T-helper 2 cell treated with Interferon-gamma antibody and Interleukin-4, amounts not matched to agents 5 μg/mL and 100 μg/mL, for 36 hours (primary cell): ENCODE measurements around the gene PFKL.
"Not testable (repeated sequence)": the region's sequence is repeated elsewhere in the genome, so short reads cannot be mapped to it uniquely, and the experiment has no call there.

Experiments used
- DNase-seq: peaks from one replicate; pipeline ENCODE4 v3.0.0; 2021; ENCODE audit warnings: low spot score
- H3K27ac Mint-ChIP-seq: one replicate; pipeline ENCODE4 v1.8.0; 2021; ENCODE audit warnings: mild to moderate bottlenecking, mixed read lengths
- H3K27me3 Mint-ChIP-seq: one replicate; pipeline ENCODE4 v1.8.0; 2021; ENCODE audit warnings: low read depth, mixed read lengths
- H3K36me3 Mint-ChIP-seq: one replicate; pipeline ENCODE4 v1.8.0; 2021; ENCODE audit warnings: low read depth, mixed read lengths
- H3K4me1 Mint-ChIP-seq: one replicate; pipeline ENCODE4 v1.8.0; 2021; ENCODE audit warnings: low read depth, mixed read lengths
- H3K4me3 Mint-ChIP-seq: one replicate; pipeline ENCODE4 v1.8.0; 2022; ENCODE audit warnings: mild to moderate bottlenecking, moderate library complexity, mixed read lengths
- H3K9me3 Mint-ChIP-seq: one replicate; pipeline ENCODE4 v1.8.0; 2021; ENCODE audit warnings: mixed read lengths

Gene PFKL

DNA sequence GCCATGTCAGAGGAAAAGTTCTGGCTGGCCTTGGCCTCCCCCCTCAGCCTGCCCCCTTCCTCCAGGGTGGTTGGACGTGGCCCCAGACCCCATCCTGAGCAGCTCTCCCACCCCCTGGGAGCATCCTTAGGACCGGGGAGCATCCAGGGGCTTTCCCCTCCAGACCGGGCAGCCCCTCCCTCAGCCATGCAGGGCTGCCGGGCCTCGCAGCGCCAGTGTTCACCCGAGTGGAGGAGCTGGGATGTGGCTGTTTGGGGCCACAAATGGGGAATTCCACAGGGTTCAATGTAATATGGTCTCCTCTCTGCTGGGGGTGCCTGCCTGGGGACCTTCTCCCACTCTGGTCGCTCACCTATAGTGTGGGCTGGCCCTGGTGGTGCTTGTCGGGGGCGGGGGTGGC is 4.2 kb upstream of the PFKL start:
- H3K9me3 Mint-ChIP-seq = no peaks in the 10 kb centered on the region
- no peak overlapping the region for H3K4me3 Mint-ChIP-seq
- H3K36me3 Mint-ChIP-seq = peaks cover 2% of the 10 kb centered on the region
- H3K27me3 Mint-ChIP-seq = no peaks in the 10 kb centered on the region
- H3K27ac Mint-ChIP-seq = peak overlapping the region; percentile 36
- H3K4me1 Mint-ChIP-seq = peaks cover 28% of the 10 kb centered on the region
- DNase-seq = no peak

DNA sequence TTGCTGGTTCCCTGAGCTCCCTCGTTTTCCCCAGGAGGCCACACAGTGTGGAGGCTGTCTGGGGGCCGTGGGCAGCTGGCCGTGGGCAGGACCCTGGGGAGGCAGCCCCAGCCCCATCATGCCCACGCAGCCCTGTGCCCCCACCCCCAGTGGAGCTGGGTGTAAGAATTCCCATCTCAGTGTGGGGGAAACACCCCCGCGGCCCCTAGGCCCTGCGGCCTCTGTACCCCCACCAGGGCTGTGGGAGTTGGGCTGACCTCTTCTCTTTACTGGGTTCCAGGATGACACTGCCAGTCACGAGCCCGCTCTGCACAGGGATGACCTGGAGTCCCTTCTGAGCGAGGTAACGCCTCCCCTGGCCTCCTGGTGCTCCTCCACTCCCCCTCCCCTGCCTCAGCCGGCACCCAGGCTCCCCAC is 3.7 kb upstream of the PFKL start:
- Mint-ChIP-seq H3K9me3 (no peaks in the 10 kb centered on the region), H3K27me3 (no peaks in the 10 kb centered on the region), H3K4me3 (no peak overlapping the region), H3K36me3 (peaks cover 4% of the 10 kb centered on the region), H3K4me1 (peaks cover 27% of the 10 kb centered on the region), H3K27ac (no peak overlapping the region)
- DNase-seq = no peak

GRCh38 chr21:44296916-44297315 is 2.9 kb upstream of the PFKL start:
- DNase-seq = no peak
- Mint-ChIP-seq H3K36me3 (peaks cover 6% of the 10 kb centered on the region), H3K27ac (no peak overlapping the region), H3K4me1 (peaks cover 30% of the 10 kb centered on the region), H3K9me3 (no peaks in the 10 kb centered on the region), H3K27me3 (no peaks in the 10 kb centered on the region), H3K4me3 (no peak overlapping the region)

- Mint-ChIP-seq H3K9me3 (no peaks in the 10 kb centered on the region), H3K36me3 (peaks cover 6% of the 10 kb centered on the region), H3K27ac (peak overlapping the region; percentile 68), H3K27me3 (no peaks in the 10 kb centered on the region), H3K4me1 (peaks cover 36% of the 10 kb centered on the region), H3K4me3 (peak overlapping the region; percentile 51)
- DNase-seq = peak; percentile 68
These were observed 2.1 kb upstream of the PFKL start for GRCh38 chr21:44297525-44298290.

GRCh38 chr21:44298301-44298700 is 1.6 kb upstream of the PFKL start:
- H3K4me3 Mint-ChIP-seq = peak overlapping the region; percentile 51
- H3K36me3 Mint-ChIP-seq = peaks cover 6% of the 10 kb centered on the region
- H3K4me1 Mint-ChIP-seq = peaks cover 37% of the 10 kb centered on the region
- no peak for DNase-seq
- peak overlapping the region; percentile 68 for H3K27ac Mint-ChIP-seq
- no peaks in the 10 kb centered on the region for H3K9me3 Mint-ChIP-seq
- H3K27me3 Mint-ChIP-seq = no peaks in the 10 kb centered on the region

DNA sequence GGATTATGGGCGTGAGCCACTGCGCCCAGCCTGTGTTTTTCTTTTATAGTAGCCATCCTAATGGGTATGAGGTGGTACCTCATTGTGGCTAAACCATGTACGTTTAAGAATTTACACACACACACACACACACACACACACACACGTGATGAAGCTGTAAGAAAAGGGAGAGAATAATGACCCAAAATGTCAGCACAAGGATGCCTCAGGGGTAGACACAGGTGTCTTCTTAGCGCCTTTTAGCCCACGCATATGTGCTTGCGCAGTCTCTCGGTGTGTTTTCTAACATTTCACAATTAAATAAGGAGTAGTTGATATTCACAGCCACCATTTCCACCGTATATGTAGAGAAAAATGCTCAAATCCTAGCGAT is 782 bp upstream of the PFKL start:
- H3K27ac Mint-ChIP-seq = peak overlapping the region; percentile 92
- DNase-seq = no peak
- no peaks in the 10 kb centered on the region for H3K9me3 Mint-ChIP-seq
- H3K36me3 Mint-ChIP-seq = peaks cover 9% of the 10 kb centered on the region
- no peaks in the 10 kb centered on the region for H3K27me3 Mint-ChIP-seq
- H3K4me3 Mint-ChIP-seq = peak overlapping the region; percentile 91
- H3K4me1 Mint-ChIP-seq = peaks cover 42% of the 10 kb centered on the region

GRCh38 chr21:44300262-44300959 is 558 bp downstream of the PFKL start:
- H3K27me3 Mint-ChIP-seq = no peaks in the 10 kb centered on the region
- no peaks in the 10 kb centered on the region for H3K9me3 Mint-ChIP-seq
- peak; percentile 66 for DNase-seq
- H3K27ac Mint-ChIP-seq = no peak overlapping the region
- H3K4me3 Mint-ChIP-seq = peak overlapping the region; percentile 84
- H3K4me1 Mint-ChIP-seq = peaks cover 42% of the 10 kb centered on the region
- peaks cover 13% of the 10 kb centered on the region for H3K36me3 Mint-ChIP-seq

- Mint-ChIP-seq H3K36me3 (peaks cover 13% of the 10 kb centered on the region), H3K9me3 (no peaks in the 10 kb centered on the region), H3K4me3 (peak overlapping the region; percentile 84), H3K4me1 (peaks cover 42% of the 10 kb centered on the region), H3K27ac (peak overlapping the region; percentile 41), H3K27me3 (no peaks in the 10 kb centered on the region)
- no peak for DNase-seq
These were observed 1.3 kb downstream of the PFKL start for GRCh38 chr21:44301141-44301540.

DNA sequence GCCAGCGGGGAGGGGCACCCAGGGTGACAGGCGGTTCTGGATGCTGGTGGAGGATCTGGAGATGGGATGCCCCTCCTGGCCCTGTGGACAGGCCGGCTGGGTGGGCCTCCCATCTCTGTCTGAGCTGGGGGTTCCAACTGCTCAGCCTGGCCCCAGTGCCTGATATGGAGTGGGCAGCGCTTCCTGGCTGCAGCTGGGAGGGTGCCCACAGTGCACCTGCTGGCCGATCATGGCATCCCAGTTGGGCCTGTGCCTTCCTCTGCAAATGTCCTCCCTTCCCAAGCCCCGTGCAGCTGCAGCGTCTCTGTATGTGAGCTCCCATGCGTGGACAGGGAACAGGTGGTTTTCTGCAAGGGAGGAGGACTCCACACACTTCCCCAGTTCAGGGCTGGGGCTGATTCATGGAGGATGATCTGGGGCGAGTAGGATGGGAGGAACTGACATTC is 2.1 kb downstream of the PFKL start:
- Mint-ChIP-seq H3K27me3 (no peaks in the 10 kb centered on the region), H3K9me3 (no peaks in the 10 kb centered on the region), H3K27ac (peak overlapping the region; percentile 63), H3K4me1 (peaks cover 42% of the 10 kb centered on the region), H3K36me3 (peaks cover 13% of the 10 kb centered on the region), H3K4me3 (peak overlapping the region; percentile 84)
- no peak for DNase-seq

- H3K9me3 Mint-ChIP-seq, DNase-seq, H3K27me3 Mint-ChIP-seq: not testable (repeated sequence)
- peak overlapping the region; percentile 63 for H3K27ac Mint-ChIP-seq
- peaks cover 14% of the 10 kb centered on the region for H3K36me3 Mint-ChIP-seq
- peak overlapping the region; percentile 84 for H3K4me3 Mint-ChIP-seq
- H3K4me1 Mint-ChIP-seq = peaks cover 35% of the 10 kb centered on the region
These were observed 2.9 kb downstream of the PFKL start for GRCh38 chr21:44302573-44303401.

GRCh38 chr21:44303490-44303981 is 3.7 kb downstream of the PFKL start:
- peak overlapping the region; percentile 76 for H3K4me3 Mint-ChIP-seq
- H3K9me3 Mint-ChIP-seq = no peaks in the 10 kb centered on the region
- H3K4me1 Mint-ChIP-seq = peaks cover 28% of the 10 kb centered on the region
- no peak for DNase-seq
- H3K36me3 Mint-ChIP-seq = peaks cover 18% of the 10 kb centered on the region
- H3K27me3 Mint-ChIP-seq = no peaks in the 10 kb centered on the region
- H3K27ac Mint-ChIP-seq = peak overlapping the region; percentile 76

- H3K27ac Mint-ChIP-seq = no peak overlapping the region
- no peak overlapping the region for H3K4me3 Mint-ChIP-seq
- peaks cover 24% of the 10 kb centered on the region for H3K4me1 Mint-ChIP-seq
- DNase-seq = no peak
- no peaks in the 10 kb centered on the region for H3K27me3 Mint-ChIP-seq
- peaks cover 21% of the 10 kb centered on the region for H3K36me3 Mint-ChIP-seq
- H3K9me3 Mint-ChIP-seq = no peaks in the 10 kb centered on the region
These were observed 4.3 kb downstream of the PFKL start for GRCh38 chr21:44304011-44304616.

DNA sequence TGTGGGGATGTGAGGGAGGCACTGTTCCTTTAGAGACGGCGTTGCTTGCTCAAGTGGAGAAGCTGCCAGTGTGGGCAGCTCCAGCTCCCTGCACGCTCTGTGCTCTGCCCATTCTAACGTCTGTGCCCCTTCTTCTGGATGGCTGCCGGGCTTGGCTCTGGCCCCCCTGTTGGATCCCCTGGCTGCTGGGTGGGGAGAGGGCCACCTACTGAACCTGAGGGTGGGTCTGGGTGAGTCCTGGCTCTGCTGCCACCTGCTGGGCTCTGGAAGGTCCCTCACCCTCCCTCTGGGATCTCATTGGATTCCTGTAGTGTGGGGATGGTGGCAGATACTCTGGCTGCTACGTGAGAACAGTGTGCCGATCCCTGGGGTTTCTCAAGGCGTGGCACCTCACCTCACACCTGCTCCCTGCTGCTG is 5.0 kb downstream of the PFKL start:
- H3K9me3 Mint-ChIP-seq = no peaks in the 10 kb centered on the region
- no peaks in the 10 kb centered on the region for H3K27me3 Mint-ChIP-seq
- peak overlapping the region; percentile 65 for H3K27ac Mint-ChIP-seq
- peak overlapping the region; percentile 53 for H3K4me3 Mint-ChIP-seq
- peaks cover 20% of the 10 kb centered on the region for H3K4me1 Mint-ChIP-seq
- no peak for DNase-seq
- peaks cover 21% of the 10 kb centered on the region for H3K36me3 Mint-ChIP-seq
